HEK293 (cell line): ENCODE measurements around the gene CCNY.

Experiments
- CTCF ChIA-PET: fragments of 350-600 bp; formaldehyde crosslinking; extraction: SDS; loops from one replicate; lab custom pipeline; 2021; ENCODE audit warnings: antibody characterized with exemption; lab: Yijun Ruan, JAX
- POLR2A ChIA-PET: fragments of 300-600 bp; formaldehyde crosslinking; extraction: SDS; loops from one replicate; lab custom pipeline; 2020; ENCODE audit warnings: antibody characterized with exemption, inconsistent platforms; lab: Yijun Ruan, JAX
- H3K27ac ChIP-seq: fragments of 200-500 bp; sonication (Bioruptor generic); 2 replicates; pipeline ENCODE4 v1.5.1; 2014; ENCODE audit warnings: low read depth, low read length, control low read depth, inconsistent platforms; ENCODE audit errors: extremely low read depth
- H3K36me3 ChIP-seq, 2 experiments: fragments of 200-500 bp in 1 of 2; sonication (Bioruptor generic) in 1 of 2; 1 replicate in 1 of 2; 2 replicates in 1 of 2; pipeline ENCODE4 v1.5.1; 2014 to 2017; ENCODE audit warnings: inconsistent platforms in 2 of 2, low read length in 2 of 2; ENCODE audit not compliant: control insufficient read depth in 2 of 2, insufficient read depth in 1 of 2
- H3K4me1 ChIP-seq: fragments of 200-500 bp; sonication (Bioruptor generic); 2 replicates; pipeline ENCODE4 v1.5.1; 2014; ENCODE audit warnings: mild to moderate bottlenecking, low read length, inconsistent platforms; ENCODE audit not compliant: control insufficient read depth, insufficient read depth
- H3K4me3 ChIP-seq: 2 replicates; pipeline ENCODE4 v1.5.1; 2011; ENCODE audit warnings: low read depth, mild to moderate bottlenecking, control low read depth, low read length, moderate library complexity
- H3K9me3 ChIP-seq: fragments of 200-500 bp; sonication (Bioruptor generic); 2 replicates; pipeline ENCODE4 v1.5.1; 2014; ENCODE audit warnings: low read depth, low read length, inconsistent platforms; ENCODE audit not compliant: control insufficient read depth, insufficient read depth
- HOXA7 ChIP-seq: sonication (generic); formaldehyde crosslinking; IDR thresholded peaks from 2 replicates; pipeline ENCODE4 v1.8.1; 2022; ENCODE audit warnings: missing genetic modification reagents, borderline replicate concordance
- KLF10 ChIP-seq: fragments of 450-650 bp; IDR thresholded peaks from 2 replicates; pipeline ENCODE4 v1.5.1; 2018; ENCODE audit warnings: missing biosample characterization, mild to moderate bottlenecking, missing genetic modification characterization
- ZBTB20 ChIP-seq: fragments of 450-650 bp; formaldehyde crosslinking; IDR thresholded peaks from 2 replicates; pipeline ENCODE4 v1.5.1; 2016; ENCODE audit warnings: missing biosample characterization, missing genetic modification characterization
- ZNF16 ChIP-seq: fragments of 450-650 bp; formaldehyde crosslinking; IDR thresholded peaks from 2 replicates; pipeline ENCODE4 v1.5.1; 2016; ENCODE audit warnings: low read depth, missing biosample characterization, missing genetic modification characterization
- ZNF202 ChIP-seq: fragments of 450-650 bp; formaldehyde crosslinking; IDR thresholded peaks from 2 replicates; pipeline ENCODE4 v1.5.1; 2016; ENCODE audit warnings: missing biosample characterization, missing genetic modification characterization, borderline replicate concordance
- ZNF37A ChIP-seq: fragments of 450-650 bp; IDR thresholded peaks from 2 replicates; pipeline ENCODE4 v1.5.1; 2018; ENCODE audit warnings: missing biosample characterization, missing genetic modification characterization
- ZNF529 ChIP-seq: fragments of 450-650 bp; formaldehyde crosslinking; IDR thresholded peaks from 2 replicates; pipeline ENCODE4 v1.5.1; 2017; ENCODE audit warnings: missing genetic modification characterization, missing biosample characterization; ENCODE audit not compliant: insufficient replicate concordance
- ZNF558 ChIP-seq: fragments of 450-650 bp; formaldehyde crosslinking; IDR thresholded peaks from 2 replicates; pipeline ENCODE4 v1.5.1; 2016; ENCODE audit warnings: missing biosample characterization, missing genetic modification characterization
- ZNF600 ChIP-seq: fragments of 450-650 bp; formaldehyde crosslinking; IDR thresholded peaks from 2 replicates; pipeline ENCODE4 v1.5.1; 2016; ENCODE audit warnings: missing biosample characterization, missing genetic modification characterization
- ZNF626 ChIP-seq: fragments of 450-650 bp; sonication (Bioruptor Pico); formaldehyde crosslinking; IDR thresholded peaks from 2 replicates; pipeline ENCODE4 v1.5.1; 2018; ENCODE audit warnings: missing biosample characterization, missing genetic modification characterization, inconsistent platforms
- ZNF658 ChIP-seq: fragments of 450-650 bp; formaldehyde crosslinking; IDR thresholded peaks from 2 replicates; pipeline ENCODE4; 2016; ENCODE audit warnings: missing biosample characterization, missing genetic modification characterization
- ZNF704 ChIP-seq: fragments of 450-650 bp; formaldehyde crosslinking; IDR thresholded peaks from 2 replicates; pipeline ENCODE4 v1.5.1; 2016; ENCODE audit warnings: missing biosample characterization, missing genetic modification characterization
- ZNF747 ChIP-seq: fragments of 450-650 bp; formaldehyde crosslinking; IDR thresholded peaks from 2 replicates; pipeline ENCODE4 v1.5.1; 2016; ENCODE audit warnings: missing biosample characterization, missing genetic modification characterization
- ZNF843 ChIP-seq: fragments of 450-650 bp; formaldehyde crosslinking; IDR thresholded peaks from 2 replicates; pipeline ENCODE4 v1.5.1; 2016; ENCODE audit warnings: missing biosample characterization, missing genetic modification characterization
- TF ChIP-seq, protein P1 (sequence below): fragments of 450-650 bp; formaldehyde crosslinking; IDR thresholded peaks from 2 replicates; pipeline ENCODE4 v1.5.1; 2016; ENCODE audit warnings: missing biosample characterization, missing genetic modification characterization
- TF ChIP-seq, protein P2 (sequence below): fragments of 450-650 bp; formaldehyde crosslinking; IDR thresholded peaks from 2 replicates; pipeline ENCODE4 v1.5.1; 2016; ENCODE audit warnings: missing biosample characterization, missing genetic modification characterization
- TF ChIP-seq, protein P3 (sequence below): fragments of 450-650 bp; IDR thresholded peaks from 2 replicates; pipeline ENCODE4 v1.5.1; 2018; ENCODE audit warnings: missing biosample characterization, missing genetic modification characterization
- TF ChIP-seq, protein P4 (sequence below): fragments of 450-650 bp; formaldehyde crosslinking; IDR thresholded peaks from 2 replicates; pipeline ENCODE4 v1.5.1; 2016; ENCODE audit warnings: missing biosample characterization, missing genetic modification characterization
- TF ChIP-seq, protein P5 (sequence below): fragments of 450-650 bp; formaldehyde crosslinking; conservative IDR thresholded peaks from 2 replicates; pipeline ENCODE4 v1.5.1; 2016; ENCODE audit warnings: low read depth, missing biosample characterization, missing genetic modification characterization

Gene CCNY

DNA sequence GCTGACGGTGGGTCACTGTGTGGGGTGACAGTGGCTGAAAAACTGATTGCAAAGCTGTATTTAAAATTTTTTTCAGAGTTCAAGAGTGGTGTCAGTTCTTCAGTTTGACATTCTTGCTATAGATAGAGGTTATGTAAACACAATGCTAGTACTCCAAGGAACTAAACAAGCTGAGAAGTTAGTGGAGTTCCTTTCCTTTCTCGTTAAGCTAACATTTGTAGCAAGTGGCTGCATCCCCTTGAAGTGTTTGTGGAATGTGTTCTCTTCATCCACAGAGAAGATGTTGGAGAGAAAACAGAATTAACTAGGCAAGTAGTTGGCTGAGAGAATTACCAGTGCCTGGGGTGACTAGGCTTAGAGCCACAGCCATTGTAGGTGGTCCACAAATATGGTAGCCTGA lies 15.8 kb downstream of the CCNY start:
- Histone ChIP-seq H3K4me1 (peaks cover 18% of the 10 kb centered on the region), H3K9me3 (no peaks in the 10 kb centered on the region), H3K27ac (no peak overlapping the region), H3K4me3 (no peak overlapping the region), H3K36me3 (no peaks in the 10 kb centered on the region)
- ChIA-PET CTCF (no interaction called here), POLR2A (no interaction called here)
- TF ChIP-seq, protein P1, sequence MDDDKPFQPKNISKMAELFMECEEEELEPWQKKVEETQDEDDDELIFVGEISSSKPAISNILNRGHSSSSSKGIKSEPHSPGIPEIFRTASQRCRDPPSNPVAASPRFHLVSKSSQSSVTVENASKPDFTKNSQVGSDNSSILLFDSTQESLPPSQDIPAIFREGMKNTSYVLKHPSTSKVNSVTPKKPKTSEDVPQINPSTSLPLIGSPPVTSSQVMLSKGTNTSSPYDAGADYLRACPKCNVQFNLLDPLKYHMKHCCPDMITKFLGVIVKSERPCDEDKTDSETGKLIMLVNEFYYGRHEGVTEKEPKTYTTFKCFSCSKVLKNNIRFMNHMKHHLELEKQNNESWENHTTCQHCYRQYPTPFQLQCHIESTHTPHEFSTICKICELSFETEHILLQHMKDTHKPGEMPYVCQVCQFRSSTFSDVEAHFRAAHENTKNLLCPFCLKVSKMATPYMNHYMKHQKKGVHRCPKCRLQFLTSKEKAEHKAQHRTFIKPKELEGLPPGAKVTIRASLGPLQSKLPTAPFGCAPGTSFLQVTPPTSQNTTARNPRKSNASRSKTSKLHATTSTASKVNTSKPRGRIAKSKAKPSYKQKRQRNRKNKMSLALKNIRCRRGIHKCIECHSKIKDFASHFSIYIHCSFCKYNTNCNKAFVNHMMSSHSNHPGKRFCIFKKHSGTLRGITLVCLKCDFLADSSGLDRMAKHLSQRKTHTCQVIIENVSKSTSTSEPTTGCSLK (tag by site-specific recombination) = no peak
- TF ChIP-seq, protein P2, sequence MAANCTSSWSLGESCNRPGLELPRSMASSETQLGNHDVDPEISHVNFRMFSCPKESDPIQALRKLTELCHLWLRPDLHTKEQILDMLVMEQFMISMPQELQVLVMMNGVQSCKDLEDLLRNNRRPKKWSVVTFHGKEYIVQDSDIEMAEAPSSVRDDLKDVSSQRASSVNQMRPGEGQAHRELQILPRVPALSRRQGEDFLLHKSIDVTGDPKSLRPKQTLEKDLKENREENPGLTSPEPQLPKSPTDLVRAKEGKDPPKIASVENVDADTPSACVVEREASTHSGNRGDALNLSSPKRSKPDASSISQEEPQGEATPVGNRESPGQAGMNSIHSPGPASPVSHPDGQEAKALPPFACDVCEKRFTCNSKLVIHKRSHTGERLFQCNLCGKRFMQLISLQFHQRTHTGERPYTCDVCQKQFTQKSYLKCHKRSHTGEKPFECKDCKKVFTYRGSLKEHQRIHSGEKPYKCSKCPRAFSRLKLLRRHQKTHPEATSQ (tag by site-specific recombination) = no peak
- no peak for TF ChIP-seq KLF10 (tag by site-specific recombination)
- no peak for TF ChIP-seq ZNF600 (tag by site-specific recombination)

DNA sequence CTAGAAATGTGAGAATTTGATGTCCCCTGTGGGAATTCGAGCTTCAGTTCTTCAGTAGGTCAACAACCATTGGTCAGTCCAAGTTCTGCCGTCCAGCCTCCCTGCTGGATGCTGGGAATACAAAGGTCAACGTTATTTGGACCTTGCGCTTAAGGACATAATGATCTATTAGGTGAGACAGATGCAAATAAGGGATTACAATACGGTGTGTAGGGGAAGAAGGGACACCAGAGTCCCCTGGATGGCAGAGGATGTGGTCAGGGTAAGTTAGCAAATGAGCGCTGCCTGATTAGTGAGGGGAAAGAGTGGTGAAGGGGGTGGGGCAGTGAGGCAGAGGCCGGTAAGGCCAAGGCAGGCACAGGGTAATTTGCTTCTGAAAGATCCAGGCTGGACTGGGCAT lies 16.2 kb downstream of the CCNY start:
- ChIA-PET CTCF (no interaction called here), POLR2A (no interaction called here)
- TF ChIP-seq ZBTB20 = no peak
- TF ChIP-seq ZNF747 = no peak
- no peak for TF ChIP-seq ZNF202 (tag by site-specific recombination)
- no peak for TF ChIP-seq HOXA7 (CRISPR knock-in tag)
- no peak for TF ChIP-seq ZNF658 (tag by site-specific recombination)
- TF ChIP-seq ZNF529 (tag by site-specific recombination) = no peak
- TF ChIP-seq, protein P3, sequence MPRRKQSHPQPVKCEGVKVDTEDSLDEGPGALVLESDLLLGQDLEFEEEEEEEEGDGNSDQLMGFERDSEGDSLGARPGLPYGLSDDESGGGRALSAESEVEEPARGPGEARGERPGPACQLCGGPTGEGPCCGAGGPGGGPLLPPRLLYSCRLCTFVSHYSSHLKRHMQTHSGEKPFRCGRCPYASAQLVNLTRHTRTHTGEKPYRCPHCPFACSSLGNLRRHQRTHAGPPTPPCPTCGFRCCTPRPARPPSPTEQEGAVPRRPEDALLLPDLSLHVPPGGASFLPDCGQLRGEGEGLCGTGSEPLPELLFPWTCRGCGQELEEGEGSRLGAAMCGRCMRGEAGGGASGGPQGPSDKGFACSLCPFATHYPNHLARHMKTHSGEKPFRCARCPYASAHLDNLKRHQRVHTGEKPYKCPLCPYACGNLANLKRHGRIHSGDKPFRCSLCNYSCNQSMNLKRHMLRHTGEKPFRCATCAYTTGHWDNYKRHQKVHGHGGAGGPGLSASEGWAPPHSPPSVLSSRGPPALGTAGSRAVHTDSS (tag by site-specific recombination) = no peak
- TF ChIP-seq ZNF626 (tag by site-specific recombination) = no peak
- TF ChIP-seq ZNF843 (tag by site-specific recombination) = no peak
- TF ChIP-seq ZNF558 (tag by site-specific recombination) = no peak
- TF ChIP-seq ZNF16 = no peak
- TF ChIP-seq ZNF704 (tag by site-specific recombination) = no peak
- no peak for TF ChIP-seq ZNF37A (tag by site-specific recombination)
- TF ChIP-seq, protein P1 (tag by site-specific recombination) = no peak
- TF ChIP-seq, protein P4, sequence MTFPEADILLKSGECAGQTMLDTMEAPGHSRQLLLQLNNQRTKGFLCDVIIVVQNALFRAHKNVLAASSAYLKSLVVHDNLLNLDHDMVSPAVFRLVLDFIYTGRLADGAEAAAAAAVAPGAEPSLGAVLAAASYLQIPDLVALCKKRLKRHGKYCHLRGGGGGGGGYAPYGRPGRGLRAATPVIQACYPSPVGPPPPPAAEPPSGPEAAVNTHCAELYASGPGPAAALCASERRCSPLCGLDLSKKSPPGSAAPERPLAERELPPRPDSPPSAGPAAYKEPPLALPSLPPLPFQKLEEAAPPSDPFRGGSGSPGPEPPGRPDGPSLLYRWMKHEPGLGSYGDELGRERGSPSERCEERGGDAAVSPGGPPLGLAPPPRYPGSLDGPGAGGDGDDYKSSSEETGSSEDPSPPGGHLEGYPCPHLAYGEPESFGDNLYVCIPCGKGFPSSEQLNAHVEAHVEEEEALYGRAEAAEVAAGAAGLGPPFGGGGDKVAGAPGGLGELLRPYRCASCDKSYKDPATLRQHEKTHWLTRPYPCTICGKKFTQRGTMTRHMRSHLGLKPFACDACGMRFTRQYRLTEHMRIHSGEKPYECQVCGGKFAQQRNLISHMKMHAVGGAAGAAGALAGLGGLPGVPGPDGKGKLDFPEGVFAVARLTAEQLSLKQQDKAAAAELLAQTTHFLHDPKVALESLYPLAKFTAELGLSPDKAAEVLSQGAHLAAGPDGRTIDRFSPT = no peak
- TF ChIP-seq, protein P5, sequence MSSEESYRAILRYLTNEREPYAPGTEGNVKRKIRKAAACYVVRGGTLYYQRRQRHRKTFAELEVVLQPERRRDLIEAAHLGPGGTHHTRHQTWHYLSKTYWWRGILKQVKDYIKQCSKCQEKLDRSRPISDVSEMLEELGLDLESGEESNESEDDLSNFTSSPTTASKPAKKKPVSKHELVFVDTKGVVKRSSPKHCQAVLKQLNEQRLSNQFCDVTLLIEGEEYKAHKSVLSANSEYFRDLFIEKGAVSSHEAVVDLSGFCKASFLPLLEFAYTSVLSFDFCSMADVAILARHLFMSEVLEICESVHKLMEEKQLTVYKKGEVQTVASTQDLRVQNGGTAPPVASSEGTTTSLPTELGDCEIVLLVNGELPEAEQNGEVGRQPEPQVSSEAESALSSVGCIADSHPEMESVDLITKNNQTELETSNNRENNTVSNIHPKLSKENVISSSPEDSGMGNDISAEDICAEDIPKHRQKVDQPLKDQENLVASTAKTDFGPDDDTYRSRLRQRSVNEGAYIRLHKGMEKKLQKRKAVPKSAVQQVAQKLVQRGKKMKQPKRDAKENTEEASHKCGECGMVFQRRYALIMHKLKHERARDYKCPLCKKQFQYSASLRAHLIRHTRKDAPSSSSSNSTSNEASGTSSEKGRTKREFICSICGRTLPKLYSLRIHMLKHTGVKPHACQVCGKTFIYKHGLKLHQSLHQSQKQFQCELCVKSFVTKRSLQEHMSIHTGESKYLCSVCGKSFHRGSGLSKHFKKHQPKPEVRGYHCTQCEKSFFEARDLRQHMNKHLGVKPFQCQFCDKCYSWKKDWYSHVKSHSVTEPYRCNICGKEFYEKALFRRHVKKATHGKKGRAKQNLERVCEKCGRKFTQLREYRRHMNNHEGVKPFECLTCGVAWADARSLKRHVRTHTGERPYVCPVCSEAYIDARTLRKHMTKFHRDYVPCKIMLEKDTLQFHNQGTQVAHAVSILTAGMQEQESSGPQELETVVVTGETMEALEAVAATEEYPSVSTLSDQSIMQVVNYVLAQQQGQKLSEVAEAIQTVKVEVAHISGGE (tag by site-specific recombination) = no peak

More for the DNA sequence above, 16.2 kb downstream of the CCNY start:
- no peaks in the 10 kb centered on the region for H3K36me3 ChIP-seq
- no peaks in the 10 kb centered on the region for H3K9me3 ChIP-seq
- peaks cover 18% of the 10 kb centered on the region for H3K4me1 ChIP-seq
- no peak overlapping the region for H3K4me3 ChIP-seq
- H3K27ac ChIP-seq = no peak overlapping the region
